GM19452 (cell line): ENCODE data around the gene OVCA2.

Experiments
- ATAC-seq: cut with Tn5 transposase; IDR thresholded peaks from one replicate; pipeline ENCODE4 v1.9.1; 2021; ENCODE audit not compliant: unreplicated experiment

Gene OVCA2

DNA sequence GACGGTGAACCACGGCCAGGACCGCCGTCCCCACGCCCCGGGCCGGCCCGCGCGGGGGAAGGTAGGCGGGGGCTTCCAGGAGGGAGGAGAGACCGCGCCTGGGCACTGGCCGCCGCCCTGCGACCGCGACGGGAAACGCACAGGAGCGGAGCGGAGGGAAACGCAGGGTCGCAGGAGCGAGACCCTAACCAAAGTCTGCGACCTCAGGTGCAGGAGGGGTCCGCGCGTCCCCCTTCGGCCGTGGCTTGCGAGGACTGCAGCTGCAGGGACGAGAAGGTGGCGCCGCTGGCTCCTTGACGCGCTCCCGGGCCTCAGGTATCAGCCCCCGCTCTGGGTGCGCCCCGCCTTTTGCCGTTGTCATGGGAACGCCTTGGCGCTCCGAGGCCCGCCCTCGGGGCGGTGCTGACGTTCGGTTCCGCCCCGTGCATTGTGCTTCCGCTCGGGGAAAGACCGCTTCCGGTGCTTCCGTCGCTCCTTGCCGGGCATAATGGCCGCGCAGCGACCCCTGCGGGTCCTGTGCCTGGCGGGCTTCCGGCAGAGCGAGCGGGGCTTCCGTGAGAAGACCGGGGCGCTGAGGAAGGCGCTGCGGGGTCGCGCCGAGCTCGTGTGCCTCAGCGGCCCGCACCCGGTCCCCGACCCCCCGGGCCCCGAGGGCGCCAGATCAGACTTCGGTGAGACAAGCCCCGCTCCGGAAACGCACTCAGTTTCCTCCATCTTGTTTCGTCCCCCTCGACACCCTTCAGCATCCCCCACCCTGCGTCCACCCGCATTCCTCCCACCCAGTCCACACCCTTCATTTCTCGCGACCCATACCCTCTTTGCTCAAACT lies at the start of gene OVCA2:
OVCA2 (plus strand) TSS at position 462 of the 829 bp plus-strand sequence; CDS start at position 488, 26 bp downstream.
- peak; percentile 92 for ATAC-seq

DNA sequence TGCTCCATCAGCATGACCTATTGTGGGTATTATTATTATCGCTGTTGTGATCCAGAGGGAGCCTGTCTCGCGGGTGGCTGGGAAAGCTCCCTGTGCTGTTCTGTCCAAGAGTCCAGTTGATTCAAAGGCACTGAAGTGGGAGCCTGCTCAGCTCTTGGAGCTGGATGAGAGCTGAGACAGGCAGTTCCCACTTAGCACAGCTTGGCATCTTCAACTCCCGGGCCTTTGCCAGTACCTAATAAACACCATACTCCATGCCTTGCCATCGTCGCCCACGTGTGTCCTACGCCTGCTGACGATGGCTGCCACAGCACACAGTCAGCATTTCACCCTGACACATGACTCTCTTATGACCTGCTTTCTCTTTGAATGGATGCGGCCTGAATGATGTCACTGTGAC lies 49.3 kb upstream of the OVCA2 start:
- no peak for ATAC-seq

DNA sequence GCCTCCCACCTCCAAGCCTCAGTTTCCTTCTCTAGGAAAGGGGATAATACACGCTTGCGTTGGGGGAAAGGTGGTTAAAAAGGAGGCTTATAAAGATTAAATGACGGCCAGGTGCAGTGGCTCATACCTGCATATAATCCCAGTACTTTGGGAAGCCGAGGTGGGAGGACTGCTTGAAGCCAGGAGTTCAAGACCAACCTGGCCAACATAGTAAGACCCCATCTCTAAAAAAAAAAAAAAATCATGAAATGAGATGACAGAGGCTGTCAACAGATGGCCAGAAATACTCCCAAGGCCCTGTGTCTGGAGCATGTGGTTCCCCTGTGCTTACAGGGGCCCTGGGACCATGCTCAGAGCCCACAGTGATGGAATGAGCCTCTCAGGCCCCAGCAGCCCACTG lies 47.1 kb upstream of the OVCA2 start:
- no peak for ATAC-seq

DNA sequence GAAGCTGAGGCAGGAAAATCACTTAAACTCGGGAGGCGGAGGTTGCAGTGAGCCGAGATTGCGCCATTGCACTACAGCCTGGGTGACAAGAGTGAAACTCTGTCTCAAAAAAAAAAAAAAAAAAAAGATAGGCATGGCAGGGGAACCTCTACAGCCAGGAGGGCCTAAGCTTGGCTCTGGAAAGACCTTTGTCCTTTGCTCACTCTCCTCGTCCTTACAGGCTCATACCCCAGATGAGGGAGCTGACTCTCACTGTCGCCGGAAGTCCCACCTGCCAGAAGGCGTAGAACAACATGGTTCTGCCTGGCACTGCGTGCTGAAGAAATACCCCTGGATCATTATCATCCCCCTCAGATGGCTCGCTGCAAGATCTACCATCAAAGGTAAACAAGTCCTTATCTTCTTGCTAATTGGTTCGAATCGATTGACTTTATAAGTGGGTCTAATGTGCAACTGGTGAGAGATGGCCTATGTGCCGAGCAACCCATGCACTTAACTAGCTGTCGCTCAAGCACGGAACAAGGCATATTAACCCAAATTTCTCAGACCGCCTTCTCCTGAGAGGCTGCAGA lies 46.4 kb upstream of the OVCA2 start:
- ATAC-seq: no peak

DNA sequence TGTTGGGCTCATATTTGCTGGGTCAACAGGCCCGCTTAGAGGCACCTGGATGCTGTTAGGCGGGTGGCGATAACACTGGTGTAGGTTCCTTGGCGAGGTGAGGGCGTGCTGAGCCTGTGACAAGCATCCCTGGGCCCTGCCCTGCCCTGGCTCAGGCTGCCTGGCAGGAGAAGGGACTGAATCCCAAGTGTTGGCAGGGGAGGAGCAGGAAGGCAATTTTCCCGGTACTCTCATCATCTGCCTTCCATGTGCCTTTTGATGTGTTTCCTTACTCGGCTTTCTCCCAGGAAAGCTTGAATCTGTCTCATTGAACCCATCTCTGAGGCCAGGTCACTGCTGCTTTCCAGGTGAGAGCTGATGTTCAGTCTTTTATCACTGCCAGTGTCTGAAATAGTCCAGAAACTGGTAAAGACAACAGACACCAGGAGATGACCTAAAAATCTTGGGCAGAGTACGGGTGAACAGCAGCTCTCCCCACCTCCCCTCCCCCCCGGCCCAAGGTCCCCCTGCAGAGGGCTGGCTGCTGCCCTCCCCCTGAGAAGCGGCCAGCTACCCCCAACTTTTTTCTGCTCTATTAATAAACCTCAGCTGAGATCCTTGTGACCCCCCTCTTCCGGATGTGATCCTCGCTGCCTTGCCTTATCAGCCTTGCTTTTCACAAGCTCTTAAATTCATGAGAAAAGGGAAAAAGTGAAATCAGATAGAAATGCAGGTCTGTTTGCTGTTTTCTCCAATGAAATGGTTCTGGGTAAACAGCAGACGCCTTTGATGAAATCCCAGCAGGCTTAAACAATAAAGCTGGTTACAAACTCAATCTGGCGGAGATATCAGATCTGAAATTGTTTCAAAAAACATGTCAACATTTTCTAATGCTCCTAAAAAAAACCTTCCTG lies 45.7 kb upstream of the OVCA2 start:
- ATAC-seq: no peak

DNA sequence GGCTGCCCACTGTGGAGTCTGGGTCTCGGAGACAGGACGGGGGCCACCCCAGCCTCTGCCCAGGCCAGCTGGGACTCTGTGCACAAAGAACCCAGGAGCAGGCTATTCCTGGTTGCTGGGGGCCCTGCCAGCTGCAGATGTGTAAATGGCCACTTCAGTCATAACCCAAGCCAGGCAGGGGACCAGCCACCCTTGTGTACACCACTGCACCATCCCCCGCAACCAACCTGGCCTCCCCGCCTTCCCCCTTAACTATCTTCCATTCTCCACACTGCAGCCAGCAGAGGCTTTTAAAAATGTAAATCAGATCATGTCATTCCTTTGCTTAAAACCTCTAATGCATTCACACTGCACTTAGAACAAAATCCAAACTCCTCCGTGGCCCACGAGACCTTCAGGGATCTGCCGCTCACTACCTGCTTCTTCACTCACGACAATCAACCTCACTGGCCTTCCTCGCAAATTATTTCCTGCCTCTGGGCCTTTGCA lies 45.0 kb upstream of the OVCA2 start:
- no peak for ATAC-seq

DNA sequence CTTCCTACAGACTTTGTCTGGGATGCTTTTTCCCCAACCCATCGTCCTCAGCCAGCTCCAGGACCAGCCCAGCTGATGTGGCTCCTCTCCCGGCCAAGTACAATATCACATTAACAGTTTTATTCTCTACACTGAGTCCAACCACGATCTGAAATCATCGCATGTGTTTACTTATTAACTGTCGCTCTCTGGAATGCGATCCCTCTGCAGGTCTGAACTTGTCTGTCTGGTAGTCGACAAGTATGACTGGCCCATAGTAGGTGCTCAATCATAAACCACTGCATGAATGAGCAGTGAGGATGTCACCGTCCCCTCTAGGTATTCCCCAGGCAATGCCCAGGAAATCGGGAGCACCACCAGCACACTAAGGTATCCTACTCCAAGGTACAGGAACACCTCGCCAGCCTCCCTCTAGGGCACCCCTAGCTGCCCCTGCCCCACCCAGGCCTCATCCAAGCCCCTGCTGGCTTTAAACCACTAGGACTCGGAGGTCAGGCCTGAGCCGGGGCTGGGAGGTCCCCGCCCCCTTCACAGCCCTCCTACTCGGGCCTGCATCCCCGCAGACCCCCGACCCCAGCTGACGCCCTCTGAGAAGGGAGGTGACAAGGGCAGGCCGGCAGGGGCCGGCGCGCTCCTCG lies 44.4 kb upstream of the OVCA2 start:
- ATAC-seq: no peak

DNA sequence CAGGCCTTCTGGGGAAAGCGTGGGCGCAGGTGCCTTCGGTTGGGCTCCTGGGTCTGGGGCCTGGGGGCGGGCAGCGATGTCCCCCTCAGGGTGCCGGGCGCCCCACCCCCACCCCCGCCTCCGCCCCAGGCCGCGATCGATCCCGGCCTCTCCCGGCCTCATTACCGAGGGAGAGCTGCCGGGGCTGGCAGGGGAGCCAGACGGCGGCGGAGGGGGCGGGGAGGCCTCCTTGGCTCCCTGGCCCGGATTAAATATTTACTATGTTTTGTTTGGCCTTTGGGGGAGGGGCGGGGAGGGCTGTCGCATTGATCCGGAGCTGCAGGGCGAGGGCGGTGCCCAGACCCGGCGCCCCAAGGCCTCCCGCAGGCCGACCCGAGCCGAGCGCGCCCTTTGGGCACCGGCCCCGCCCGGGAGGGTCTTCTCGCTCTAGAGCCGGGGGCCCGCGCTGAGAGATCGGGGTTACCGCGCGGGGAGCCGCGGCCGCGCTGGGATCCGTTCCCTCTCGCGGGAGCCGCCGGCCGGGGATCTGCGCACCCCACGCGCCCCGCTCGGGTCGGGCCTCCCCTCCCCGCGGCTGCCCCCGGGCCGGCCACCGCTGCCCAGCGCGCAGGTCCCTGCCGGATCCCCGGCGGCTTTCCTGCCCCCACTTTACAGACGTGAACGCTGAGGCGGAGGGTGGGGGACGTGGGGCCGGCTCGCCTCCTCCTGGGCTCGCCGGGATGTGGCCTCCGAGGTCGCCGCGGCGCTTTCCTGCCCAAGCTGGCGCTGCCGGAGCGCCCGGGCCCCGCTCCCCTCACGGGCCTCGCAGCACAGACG lies 43.7 kb upstream of the OVCA2 start:
- no peak for ATAC-seq

DNA sequence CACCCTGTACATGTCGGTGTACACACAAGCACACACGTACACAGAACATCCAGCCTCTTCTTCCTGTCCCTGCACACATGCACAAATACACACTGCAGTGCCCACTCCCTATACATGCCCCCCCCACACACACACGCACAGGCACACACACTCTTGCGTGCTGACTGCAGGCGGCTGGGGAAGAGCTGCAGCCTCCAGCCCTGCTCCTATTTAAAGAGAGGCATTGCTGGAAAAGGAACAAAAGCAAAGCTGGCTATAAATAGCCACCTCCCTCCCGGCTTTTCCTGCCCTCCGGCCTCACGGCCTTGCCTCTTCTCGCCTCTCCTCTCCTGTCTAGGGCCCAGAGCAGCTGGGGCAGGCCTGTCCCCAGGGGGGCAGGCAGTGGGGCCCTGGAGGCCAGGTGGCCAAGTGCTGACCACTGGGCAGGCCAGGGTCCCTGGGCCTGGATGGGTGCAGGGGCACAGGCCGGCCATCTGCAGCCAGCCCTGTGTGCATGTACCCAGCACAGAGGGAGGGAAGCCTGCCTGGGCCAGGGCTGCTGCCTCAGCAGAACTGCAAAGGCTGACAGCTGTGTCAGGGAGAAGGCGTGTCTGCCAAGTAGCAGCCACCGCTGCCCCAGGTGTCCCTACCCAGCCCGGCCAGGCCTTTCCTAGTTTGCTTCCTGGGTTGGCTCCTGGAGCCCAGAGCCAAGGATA lies 42.1 kb upstream of the OVCA2 start:
- no peak for ATAC-seq

DNA sequence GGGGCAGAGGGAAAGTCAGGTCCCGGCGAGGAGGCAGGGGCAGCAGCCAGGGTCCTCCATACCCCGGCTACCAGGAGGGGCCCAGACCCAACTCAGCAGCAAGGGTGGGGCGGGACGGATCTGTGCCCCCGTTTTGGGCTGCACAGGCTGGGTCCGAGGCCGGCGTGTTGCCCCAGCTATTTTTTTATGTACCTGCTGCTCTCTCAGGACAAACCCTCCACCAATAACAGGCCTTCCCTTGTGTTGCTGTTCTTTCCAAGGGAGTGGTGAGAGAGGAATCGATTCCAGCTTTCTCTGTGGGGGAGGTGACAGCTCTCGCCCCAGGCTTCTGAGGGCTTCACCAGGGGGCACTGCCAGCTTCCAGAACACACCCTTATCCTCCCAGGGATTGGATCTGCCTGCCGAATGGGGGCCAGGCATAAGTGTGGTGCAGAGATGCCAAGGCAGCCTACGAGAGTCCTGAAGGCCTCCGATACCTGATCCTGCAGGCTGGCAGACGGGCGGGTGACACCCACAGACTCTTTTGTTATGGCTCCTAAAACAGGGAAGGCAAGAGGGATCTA lies 39.0 kb upstream of the OVCA2 start:
- no peak for ATAC-seq

DNA sequence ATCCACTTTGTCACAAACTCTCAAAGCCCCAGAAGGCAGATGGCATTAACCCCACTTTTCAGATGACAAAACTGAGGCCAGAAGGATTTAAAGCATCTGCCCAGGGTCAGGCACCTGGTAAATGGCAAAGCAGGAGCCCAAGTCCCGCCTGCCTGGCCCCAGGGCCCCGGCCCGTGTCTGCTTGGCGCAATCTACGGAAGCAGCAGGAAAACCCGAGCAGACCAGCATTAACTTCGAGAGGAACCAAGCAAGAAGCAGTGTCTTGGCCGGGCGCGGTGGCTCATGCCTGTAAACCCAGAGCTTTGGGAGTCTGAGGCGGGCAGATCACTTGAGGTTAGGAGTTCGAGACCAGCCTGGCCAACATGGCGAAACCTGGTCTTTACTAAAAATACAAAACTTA lies 38.3 kb upstream of the OVCA2 start:
- no peak for ATAC-seq

DNA sequence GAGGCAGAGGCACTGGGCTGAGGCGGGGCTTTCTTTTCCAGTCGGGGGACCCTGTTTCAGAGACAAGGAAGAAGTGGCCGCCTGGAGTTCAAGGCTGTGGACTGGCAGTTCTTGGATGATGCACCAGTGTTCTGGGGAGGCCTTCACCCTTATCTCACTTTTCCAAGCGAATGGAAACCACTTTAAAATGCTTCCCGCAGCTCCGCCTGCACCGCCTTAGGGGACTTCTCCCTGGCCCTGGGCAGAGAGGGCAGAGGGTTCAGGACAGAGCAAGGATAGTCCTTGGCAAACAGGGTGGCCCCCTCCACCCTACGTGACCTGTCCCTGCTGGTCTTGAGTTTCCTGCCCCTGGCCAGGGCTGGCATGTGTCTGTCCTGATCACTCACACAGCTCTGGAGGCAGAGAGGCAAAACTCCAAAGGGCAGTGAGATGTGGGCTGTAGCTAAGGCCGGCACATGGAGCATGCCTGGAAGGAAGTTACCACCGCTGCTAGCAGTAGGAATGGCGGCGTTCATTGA lies 37.3 kb upstream of the OVCA2 start:
- no peak for ATAC-seq

DNA sequence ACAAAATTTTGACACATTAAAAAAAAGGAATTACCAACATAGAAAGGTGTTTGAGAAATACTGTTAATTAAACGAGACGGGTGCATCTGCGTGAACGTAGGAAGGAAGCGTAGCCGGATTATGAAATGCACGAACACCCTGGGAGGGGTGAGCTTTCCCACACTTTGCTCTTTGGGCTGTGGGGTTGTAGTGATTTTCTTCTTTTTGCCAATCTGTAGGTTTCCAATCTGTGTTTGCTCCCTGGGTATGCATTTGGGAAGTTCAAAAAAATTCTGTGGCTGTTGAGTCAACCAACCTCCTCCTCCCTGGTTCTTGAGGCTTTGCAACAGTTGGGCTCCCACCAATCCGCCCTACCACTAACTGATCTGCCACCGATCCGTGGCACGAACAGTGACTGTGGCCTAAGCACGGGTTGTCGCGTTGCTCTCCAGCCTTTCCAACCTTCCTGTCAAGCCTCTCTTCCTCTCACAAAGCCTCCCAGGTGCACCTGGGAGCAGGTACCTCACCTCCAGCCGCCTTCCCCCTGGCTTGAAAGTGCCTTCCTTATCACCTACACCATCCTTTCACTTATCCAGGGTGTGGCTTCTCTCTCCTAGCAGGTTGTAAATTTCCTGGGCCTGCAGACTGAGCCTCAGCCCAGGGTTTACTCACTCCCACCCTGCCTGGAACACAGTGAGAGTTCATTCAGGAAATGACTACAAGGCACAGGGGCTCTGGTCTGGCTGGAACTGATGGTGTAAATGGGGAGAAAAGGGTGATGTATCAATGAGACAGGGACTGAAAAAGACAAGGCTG lies 33.3 kb upstream of the OVCA2 start:
- no peak for ATAC-seq

DNA sequence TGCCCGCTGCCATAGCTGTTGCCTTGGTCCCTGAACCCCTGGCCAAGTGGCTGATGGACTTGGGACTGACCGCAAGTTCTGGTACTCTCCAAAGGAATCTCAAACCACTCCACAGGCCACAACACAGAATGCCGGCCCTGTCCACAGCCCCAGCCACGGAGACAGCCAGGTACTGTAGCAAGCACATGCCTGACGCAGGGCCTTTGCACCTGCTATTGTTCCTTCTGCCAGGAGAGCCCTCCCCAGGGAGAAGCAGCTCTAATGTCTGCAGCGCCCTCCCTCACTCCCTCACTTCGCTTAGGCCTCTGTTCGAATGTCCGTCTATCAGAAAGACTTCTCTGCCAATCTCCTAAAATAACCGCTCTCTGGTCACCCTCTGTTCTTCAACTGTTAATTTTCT lies 32.1 kb upstream of the OVCA2 start:
- ATAC-seq: no peak

DNA sequence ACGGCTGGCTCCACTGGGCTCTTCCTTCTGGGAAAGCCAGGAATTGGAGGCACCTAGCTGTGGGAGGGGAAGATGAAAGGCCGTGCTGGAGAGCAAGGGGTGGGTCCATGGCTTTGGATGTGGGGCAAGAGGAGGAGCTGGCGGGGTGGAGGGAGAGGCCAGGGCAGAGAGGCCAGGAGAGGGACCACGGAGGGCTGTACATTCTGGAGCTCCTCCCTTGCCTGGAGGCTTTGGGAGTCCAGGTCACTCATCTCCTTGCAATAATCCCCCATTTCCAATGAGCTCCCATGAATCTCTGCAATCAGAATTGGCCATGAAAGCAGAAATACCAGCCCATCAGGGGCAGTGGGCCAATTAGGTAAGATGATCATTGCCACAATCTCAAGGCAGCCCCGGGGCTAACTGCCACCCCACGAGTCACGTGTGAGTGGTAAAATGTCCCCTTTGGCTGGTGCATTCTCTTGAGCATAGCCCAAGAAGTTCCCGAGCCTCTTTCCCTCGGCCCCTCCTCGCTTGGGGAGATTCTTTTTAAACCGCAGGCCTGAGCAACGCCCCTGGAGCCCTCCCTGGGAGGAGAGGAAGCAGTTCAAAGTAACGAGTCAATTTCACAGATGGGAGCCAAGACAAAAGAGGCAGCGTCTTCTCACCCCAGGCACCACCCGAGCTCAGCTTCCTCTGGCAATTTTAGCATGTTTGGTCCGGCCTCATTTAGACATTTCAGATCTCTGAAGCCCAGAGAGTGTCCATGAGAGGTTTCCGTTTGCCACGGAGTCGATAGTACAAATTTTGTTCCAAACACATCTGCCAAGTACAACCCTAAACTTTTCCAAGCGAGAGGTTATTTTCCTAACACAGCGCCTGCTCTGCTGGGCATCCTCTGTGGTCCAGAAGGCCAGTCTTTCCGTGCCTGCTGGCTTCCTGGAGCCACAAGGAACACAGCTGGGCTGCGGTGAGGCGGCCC lies 30.1 kb upstream of the OVCA2 start:
- ATAC-seq: no peak

DNA sequence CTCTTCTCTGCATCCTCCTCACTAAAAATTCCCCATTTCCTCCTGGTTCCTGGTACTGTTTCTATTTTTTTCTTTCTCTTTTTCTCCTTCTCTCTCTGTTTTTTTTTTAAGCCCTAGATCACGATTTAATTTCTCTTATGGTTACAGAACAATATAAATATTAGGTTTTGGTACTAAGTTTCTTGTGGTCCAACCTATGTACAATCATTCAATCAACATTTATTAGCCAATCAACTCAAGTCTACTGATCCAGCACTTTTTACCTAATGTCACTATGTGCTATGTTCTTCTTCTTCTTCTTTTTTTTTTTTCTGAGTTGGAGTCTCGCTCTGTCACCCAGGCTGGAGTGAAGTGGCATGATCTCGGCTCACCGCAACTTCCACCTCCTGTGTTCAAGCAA lies 29.3 kb upstream of the OVCA2 start:
- ATAC-seq: no peak
